ENCODE results near the gene TRPV3.
A peak's percentile ranks its signal among the peaks of the same experiment; 100 is the strongest.

TRPV3 gene

GRCh38 chr17:3511852-3512504 is 45.6 kb downstream of the TRPV3 start:
- peaks cover 3% of the 10 kb centered on the region for H3K27me3 Mint-ChIP-seq
- no peaks in the 10 kb centered on the region for H3K9me3 Mint-ChIP-seq
- no peak overlapping the region for H3K4me3 Mint-ChIP-seq
- ATAC-seq (ENCODE audit: low read depth) (no peak), DNase-seq (ENCODE audit: low spot score in 2 of 2) (no peak)
- no peaks in the 10 kb centered on the region for H3K4me1 Mint-ChIP-seq
- no peak overlapping the region for H3K27ac Mint-ChIP-seq
- peaks cover 8% of the 10 kb centered on the region for H3K36me3 Mint-ChIP-seq

GRCh38 chr17:3510090-3510489 is 47.5 kb downstream of the TRPV3 start:
- Mint-ChIP-seq H3K27ac (no peak overlapping the region), H3K9me3 (no peaks in the 10 kb centered on the region), H3K4me1 (no peaks in the 10 kb centered on the region), H3K4me3 (no peak overlapping the region), H3K36me3 (peaks cover 5% of the 10 kb centered on the region), H3K27me3 (peaks cover 5% of the 10 kb centered on the region)
- ATAC-seq (ENCODE audit: low read depth) (no peak), DNase-seq (ENCODE audit: low spot score in 2 of 2) (no peak)

- no peak for ATAC-seq (ENCODE audit: low read depth)
- Mint-ChIP-seq H3K9me3 (no peaks in the 10 kb centered on the region), H3K4me3 (no peak overlapping the region), H3K36me3 (peaks cover 5% of the 10 kb centered on the region), H3K4me1 (no peaks in the 10 kb centered on the region), H3K27ac (no peak overlapping the region), H3K27me3 (peaks cover 7% of the 10 kb centered on the region)
- no peak for DNase-seq (ENCODE audit: low spot score in 2 of 2)
Observed at GRCh38 chr17:3507869-3508268, 49.7 kb downstream of the TRPV3 start.

GRCh38 chr17:3507071-3507470 is 50.5 kb downstream of the TRPV3 start:
- no peak for DNase-seq (ENCODE audit: low spot score in 2 of 2)
- no peak overlapping the region for H3K4me3 Mint-ChIP-seq
- no peaks in the 10 kb centered on the region for H3K9me3 Mint-ChIP-seq
- H3K27me3 Mint-ChIP-seq: peaks cover 7% of the 10 kb centered on the region
- ATAC-seq (ENCODE audit: low read depth): no peak
- no peaks in the 10 kb centered on the region for H3K4me1 Mint-ChIP-seq
- H3K36me3 Mint-ChIP-seq: peaks cover 5% of the 10 kb centered on the region
- H3K27ac Mint-ChIP-seq: no peak overlapping the region

GRCh38 chr17:3506054-3506453 is 51.6 kb downstream of the TRPV3 start:
- Mint-ChIP-seq H3K27ac (no peak overlapping the region), H3K9me3 (peaks cover 2% of the 10 kb centered on the region)

GRCh38 chr17:3505008-3505407 is 52.6 kb downstream of the TRPV3 start:
- DNase-seq (ENCODE audit: low spot score in 2 of 2) (no peak), ATAC-seq (ENCODE audit: low read depth) (no peak)
- peaks cover 3% of the 10 kb centered on the region for H3K36me3 Mint-ChIP-seq
- peaks cover 7% of the 10 kb centered on the region for H3K27me3 Mint-ChIP-seq
- no peak overlapping the region for H3K4me3 Mint-ChIP-seq
- peaks cover 5% of the 10 kb centered on the region for H3K9me3 Mint-ChIP-seq
- no peaks in the 10 kb centered on the region for H3K4me1 Mint-ChIP-seq
- H3K27ac Mint-ChIP-seq: no peak overlapping the region

More at GRCh38 chr17:3506054-3506453, 51.6 kb downstream of the TRPV3 start:
- H3K4me1 Mint-ChIP-seq: no peaks in the 10 kb centered on the region
- ATAC-seq (ENCODE audit: low read depth) (no peak), DNase-seq (ENCODE audit: low spot score in 2 of 2) (no peak)
- H3K4me3 Mint-ChIP-seq: no peak overlapping the region
- H3K27me3 Mint-ChIP-seq: peaks cover 7% of the 10 kb centered on the region
- peaks cover 3% of the 10 kb centered on the region for H3K36me3 Mint-ChIP-seq

GRCh38 chr17:3503285-3503684 is 54.3 kb downstream of the TRPV3 start:
- Mint-ChIP-seq H3K9me3 (peaks cover 5% of the 10 kb centered on the region), H3K27ac (no peak overlapping the region), H3K4me3 (no peak overlapping the region), H3K4me1 (no peaks in the 10 kb centered on the region), H3K27me3 (peaks cover 7% of the 10 kb centered on the region), H3K36me3 (no peaks in the 10 kb centered on the region)
- DNase-seq (ENCODE audit: low spot score in 2 of 2) (no peak), ATAC-seq (ENCODE audit: low read depth) (no peak)

- no peak overlapping the region for H3K4me3 Mint-ChIP-seq
- no peak for DNase-seq (ENCODE audit: low spot score in 2 of 2)
- peaks cover 5% of the 10 kb centered on the region for H3K9me3 Mint-ChIP-seq
- peaks cover 7% of the 10 kb centered on the region for H3K27me3 Mint-ChIP-seq
- ATAC-seq (ENCODE audit: low read depth): no peak
- no peaks in the 10 kb centered on the region for H3K36me3 Mint-ChIP-seq
- H3K4me1 Mint-ChIP-seq: no peaks in the 10 kb centered on the region
- no peak overlapping the region for H3K27ac Mint-ChIP-seq
Observed at GRCh38 chr17:3502466-3502865, 55.1 kb downstream of the TRPV3 start.

- no peaks in the 10 kb centered on the region for H3K4me1 Mint-ChIP-seq
- no peak for ATAC-seq (ENCODE audit: low read depth)
- peaks cover 3% of the 10 kb centered on the region for H3K27me3 Mint-ChIP-seq
- no peaks in the 10 kb centered on the region for H3K36me3 Mint-ChIP-seq
- no peak overlapping the region for H3K27ac Mint-ChIP-seq
- DNase-seq (ENCODE audit: low spot score in 2 of 2): no peak
- no peak overlapping the region for H3K4me3 Mint-ChIP-seq
- peaks cover 5% of the 10 kb centered on the region for H3K9me3 Mint-ChIP-seq
Observed at GRCh38 chr17:3501344-3501743, 56.3 kb downstream of the TRPV3 start.

GRCh38 chr17:3497101-3497500 is 60.5 kb downstream of the TRPV3 start:
- ATAC-seq (ENCODE audit: low read depth) (no peak), DNase-seq (ENCODE audit: low spot score in 2 of 2) (no peak)
- Mint-ChIP-seq H3K27me3 (peaks cover 8% of the 10 kb centered on the region), H3K27ac (no peak overlapping the region), H3K9me3 (peaks cover 9% of the 10 kb centered on the region), H3K4me1 (no peaks in the 10 kb centered on the region), H3K4me3 (no peak overlapping the region), H3K36me3 (peaks cover 4% of the 10 kb centered on the region)

GRCh38 chr17:3485481-3486068 is 72.0 kb downstream of the TRPV3 start:
- Mint-ChIP-seq H3K4me3 (no peak overlapping the region), H3K27ac (no peak overlapping the region), H3K27me3 (peaks cover 22% of the 10 kb centered on the region), H3K36me3 (no peaks in the 10 kb centered on the region), H3K4me1 (no peaks in the 10 kb centered on the region), H3K9me3 (peaks cover 1% of the 10 kb centered on the region)
- DNase-seq (ENCODE audit: low spot score in 2 of 2): no peak
- no peak for ATAC-seq (ENCODE audit: low read depth)

GRCh38 chr17:3482852-3483251 is 74.8 kb downstream of the TRPV3 start:
- Mint-ChIP-seq H3K4me1 (no peaks in the 10 kb centered on the region), H3K4me3 (no peak overlapping the region), H3K27ac (no peak overlapping the region), H3K27me3 (peaks cover 17% of the 10 kb centered on the region), H3K9me3 (peaks cover 1% of the 10 kb centered on the region), H3K36me3 (no peaks in the 10 kb centered on the region)
- DNase-seq (ENCODE audit: low spot score in 2 of 2) (no peak), ATAC-seq (ENCODE audit: low read depth) (no peak)

GRCh38 chr17:3479988-3480387 is 77.6 kb downstream of the TRPV3 start:
- Mint-ChIP-seq H3K9me3 (peaks cover 1% of the 10 kb centered on the region), H3K4me1 (peaks cover 5% of the 10 kb centered on the region), H3K27me3 (peaks cover 11% of the 10 kb centered on the region), H3K4me3 (no peak overlapping the region), H3K36me3 (no peaks in the 10 kb centered on the region), H3K27ac (no peak overlapping the region)
- no peak for DNase-seq (ENCODE audit: low spot score in 2 of 2)
- ATAC-seq (ENCODE audit: low read depth): no peak

GRCh38 chr17:3475812-3476610 is 81.6 kb downstream of the TRPV3 start, which contains the start of gene ASPA:
ASPA (plus strand) TSS chr17:3475997; CDS start chr17:3476160, 163 bp downstream.
- no peaks in the 10 kb centered on the region for H3K36me3 Mint-ChIP-seq
- DNase-seq (ENCODE audit: low spot score in 2 of 2) (no peak), ATAC-seq (ENCODE audit: low read depth) (no peak)
- H3K27me3 Mint-ChIP-seq: peaks cover 3% of the 10 kb centered on the region
- no peak within 1 kb of the TSS for H3K27ac Mint-ChIP-seq
- peak within 1 kb of the TSS; percentile 68 for H3K4me3 Mint-ChIP-seq
- no peaks in the 10 kb centered on the region for H3K9me3 Mint-ChIP-seq
- H3K4me1 Mint-ChIP-seq: peaks cover 5% of the 10 kb centered on the region

All from memory B cell (primary cell).